GM12864 (cell line): ENCODE data around the gene CRTAC1.

Experiments
- DNase-seq: peaks from one replicate; pipeline ENCODE4 v3.0.0-alpha.2; 2011; ENCODE audit warnings: low read depth
- H3K4me3 ChIP-seq: 2 replicates; pipeline ENCODE4 v1.5.1; 2011; ENCODE audit warnings: mild to moderate bottlenecking, low read depth, low read length, control low read depth
- TF ChIP-seq, protein P1 (sequence below): IDR thresholded peaks from 2 replicates; pipeline ENCODE4 v1.5.1; 2011; ENCODE audit warnings: low read depth, mild to moderate bottlenecking, moderate library complexity, low read length, control low read depth, inconsistent platforms; ENCODE audit errors: missing control alignments

Gene CRTAC1

DNA sequence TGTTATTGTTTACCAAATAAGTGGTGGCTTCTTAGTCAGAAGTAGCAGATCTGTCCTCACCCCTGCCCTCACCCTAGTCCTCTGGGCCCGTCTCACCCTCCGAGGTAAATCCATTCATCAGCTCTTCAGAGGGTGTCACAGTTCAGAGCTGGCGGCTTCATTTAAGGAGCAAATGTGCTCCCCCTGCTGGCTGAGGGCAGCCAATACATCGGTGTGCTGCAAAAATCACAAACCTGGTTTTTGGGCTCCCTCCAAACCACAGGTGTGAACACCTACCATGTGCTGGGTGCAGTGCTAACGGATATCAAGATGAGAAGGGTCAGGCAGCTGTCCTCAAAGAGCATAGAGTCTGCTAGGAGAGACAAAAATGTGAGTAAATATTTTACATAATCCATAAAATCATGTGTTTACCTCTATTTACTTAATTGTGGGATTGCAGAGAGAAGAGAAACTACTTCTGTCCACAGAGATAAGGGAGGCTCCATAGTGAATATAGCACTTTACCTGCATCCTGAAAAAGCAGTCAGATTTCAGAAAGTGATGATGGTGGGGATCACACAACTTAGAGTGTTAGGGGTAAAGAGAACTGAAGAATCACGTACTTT, 15.5 kb upstream of the CRTAC1 start:
- TF ChIP-seq, protein P1, sequence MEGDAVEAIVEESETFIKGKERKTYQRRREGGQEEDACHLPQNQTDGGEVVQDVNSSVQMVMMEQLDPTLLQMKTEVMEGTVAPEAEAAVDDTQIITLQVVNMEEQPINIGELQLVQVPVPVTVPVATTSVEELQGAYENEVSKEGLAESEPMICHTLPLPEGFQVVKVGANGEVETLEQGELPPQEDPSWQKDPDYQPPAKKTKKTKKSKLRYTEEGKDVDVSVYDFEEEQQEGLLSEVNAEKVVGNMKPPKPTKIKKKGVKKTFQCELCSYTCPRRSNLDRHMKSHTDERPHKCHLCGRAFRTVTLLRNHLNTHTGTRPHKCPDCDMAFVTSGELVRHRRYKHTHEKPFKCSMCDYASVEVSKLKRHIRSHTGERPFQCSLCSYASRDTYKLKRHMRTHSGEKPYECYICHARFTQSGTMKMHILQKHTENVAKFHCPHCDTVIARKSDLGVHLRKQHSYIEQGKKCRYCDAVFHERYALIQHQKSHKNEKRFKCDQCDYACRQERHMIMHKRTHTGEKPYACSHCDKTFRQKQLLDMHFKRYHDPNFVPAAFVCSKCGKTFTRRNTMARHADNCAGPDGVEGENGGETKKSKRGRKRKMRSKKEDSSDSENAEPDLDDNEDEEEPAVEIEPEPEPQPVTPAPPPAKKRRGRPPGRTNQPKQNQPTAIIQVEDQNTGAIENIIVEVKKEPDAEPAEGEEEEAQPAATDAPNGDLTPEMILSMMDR = peak; percentile 86
- DNase-seq = peak; percentile 13
- no peak overlapping the region for H3K4me3 ChIP-seq

DNA sequence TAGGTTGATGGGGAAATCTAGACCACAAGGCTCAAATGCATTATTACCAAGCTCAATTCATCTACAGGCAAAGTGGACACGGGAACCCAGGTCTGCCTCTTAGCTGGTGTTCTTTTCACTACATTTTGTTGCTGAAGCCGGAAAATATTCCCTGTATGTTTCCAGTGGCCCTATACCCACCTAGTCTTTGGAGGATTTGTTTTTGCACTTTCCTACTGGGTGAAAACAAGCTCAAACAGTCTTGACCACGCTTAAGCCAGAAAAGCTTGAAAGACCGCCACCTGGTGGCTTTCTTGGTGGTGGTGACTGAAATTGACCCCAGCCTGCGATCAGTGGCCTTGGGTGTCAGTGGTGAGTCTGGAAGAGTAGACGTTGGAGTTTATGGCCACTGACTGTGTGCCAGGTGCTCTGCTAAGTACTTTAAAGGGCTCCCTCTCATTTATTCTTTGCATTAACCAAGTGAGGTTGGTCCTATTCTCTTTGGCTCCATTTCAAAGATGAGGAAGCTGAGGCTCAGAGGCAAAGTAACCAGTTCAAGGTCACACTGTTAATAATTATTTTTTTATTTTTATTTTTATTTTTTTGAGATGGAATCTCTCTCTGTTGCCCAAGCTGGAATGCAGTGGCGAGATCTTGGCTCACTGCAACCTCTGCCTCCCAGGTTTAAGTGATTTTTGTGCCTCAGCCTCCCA, 11.1 kb upstream of the CRTAC1 start:
- DNase-seq = peak; percentile 12
- H3K4me3 ChIP-seq = no peak overlapping the region
- TF ChIP-seq, protein P1 = peak; percentile 84

DNA sequence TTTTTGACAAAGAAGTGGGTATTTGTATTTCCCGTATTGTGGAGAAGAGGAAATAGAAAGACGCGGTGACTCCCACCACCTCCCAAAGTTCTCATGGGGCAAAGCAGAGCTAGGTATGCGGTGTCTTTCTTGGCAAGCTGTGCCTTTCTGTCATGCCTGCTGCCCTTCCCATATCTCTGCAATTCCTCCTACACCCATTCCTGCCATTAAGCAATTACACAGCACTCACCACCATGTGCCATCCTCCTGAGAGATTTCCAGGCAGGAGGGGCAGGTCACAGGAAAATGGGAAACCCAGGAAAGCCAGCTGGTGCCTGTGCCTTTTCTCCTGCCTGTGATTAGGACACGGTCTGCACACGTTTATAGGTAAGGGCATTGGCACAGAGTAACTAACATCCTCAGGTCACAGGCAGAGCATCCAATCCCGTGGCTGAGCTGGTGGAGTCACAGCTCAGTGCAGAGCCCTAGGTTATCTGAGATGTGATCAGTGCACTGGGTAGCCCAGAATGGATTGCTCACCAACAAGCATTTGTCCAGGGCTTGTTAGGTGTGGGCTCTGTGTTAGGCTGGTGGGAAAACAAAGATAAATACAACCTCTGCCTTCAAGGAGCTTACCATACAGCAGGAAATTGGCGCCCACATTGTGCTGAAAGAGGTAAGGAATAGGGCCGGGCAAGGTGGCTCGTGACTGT, 9.4 kb upstream of the CRTAC1 start:
- TF ChIP-seq, protein P1 = no peak
- H3K4me3 ChIP-seq = no peak overlapping the region
- DNase-seq = no peak

DNA sequence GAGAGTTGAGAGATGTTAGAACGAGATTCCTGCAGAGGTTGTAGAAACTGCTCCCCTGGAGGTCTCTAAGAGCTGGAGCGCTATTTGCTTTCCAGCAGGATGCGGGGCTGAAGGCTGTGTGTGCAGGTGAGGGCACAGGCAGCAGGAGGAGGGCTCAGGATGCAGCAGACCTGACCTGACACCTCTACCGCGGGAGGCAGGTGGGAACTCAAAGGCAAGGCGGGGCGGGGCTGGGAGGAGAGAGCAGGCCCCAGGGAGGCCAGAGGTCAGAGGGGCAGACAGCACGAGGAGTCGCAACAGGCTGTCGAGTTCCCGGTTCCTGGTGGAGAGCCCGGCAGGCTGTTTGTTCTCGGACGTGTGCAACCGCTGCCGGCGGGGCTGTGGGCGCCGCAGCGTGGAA, 7.9 kb upstream of the CRTAC1 start:
- TF ChIP-seq, protein P1 = no peak
- DNase-seq = no peak

DNA sequence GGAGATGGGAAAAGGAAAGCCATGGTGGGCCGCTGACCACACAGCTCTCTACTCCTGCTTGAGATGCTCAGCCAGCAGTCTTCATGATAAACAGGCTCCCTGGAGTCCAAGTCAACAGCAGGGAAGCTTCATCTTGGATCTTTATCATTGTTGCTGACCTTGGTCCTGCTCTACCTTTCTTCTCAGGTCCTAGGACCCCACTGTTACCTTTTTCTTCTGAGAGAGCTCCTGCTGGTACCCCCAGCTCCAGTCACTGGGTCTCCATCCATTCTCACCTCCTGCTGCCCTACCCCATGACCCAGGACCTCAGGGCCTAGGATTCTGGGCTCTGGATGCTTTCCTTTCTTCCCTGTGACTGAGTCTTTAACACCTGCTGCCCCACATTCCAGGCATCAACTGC, 5.2 kb upstream of the CRTAC1 start:
- TF ChIP-seq, protein P1 = no peak
- H3K4me3 ChIP-seq = no peak overlapping the region
- no peak for DNase-seq

More for the DNA sequence above, 7.9 kb upstream of the CRTAC1 start:
- no peak overlapping the region for H3K4me3 ChIP-seq

DNA sequence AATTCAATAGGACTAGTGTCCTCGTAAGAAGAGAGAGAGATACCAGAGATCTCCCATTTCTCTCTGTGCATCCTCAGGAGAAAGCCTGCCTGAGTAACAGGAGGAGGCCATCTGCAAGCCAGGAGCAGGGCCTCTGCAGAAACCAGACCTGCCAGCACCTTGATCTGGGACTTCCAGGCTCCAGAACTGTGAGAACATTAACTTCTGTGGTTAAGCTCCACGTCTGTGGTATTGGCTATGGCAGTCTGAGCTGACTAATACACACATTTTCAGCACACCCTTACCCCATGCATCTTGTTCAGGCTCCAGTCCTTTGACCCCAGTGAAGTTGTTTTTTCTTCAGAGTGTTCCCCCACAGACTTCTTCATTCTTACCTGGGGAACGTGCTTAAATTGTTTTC, 3.1 kb upstream of the CRTAC1 start:
- H3K4me3 ChIP-seq = no peak overlapping the region
- no peak for DNase-seq
- TF ChIP-seq, protein P1 = no peak

DNA sequence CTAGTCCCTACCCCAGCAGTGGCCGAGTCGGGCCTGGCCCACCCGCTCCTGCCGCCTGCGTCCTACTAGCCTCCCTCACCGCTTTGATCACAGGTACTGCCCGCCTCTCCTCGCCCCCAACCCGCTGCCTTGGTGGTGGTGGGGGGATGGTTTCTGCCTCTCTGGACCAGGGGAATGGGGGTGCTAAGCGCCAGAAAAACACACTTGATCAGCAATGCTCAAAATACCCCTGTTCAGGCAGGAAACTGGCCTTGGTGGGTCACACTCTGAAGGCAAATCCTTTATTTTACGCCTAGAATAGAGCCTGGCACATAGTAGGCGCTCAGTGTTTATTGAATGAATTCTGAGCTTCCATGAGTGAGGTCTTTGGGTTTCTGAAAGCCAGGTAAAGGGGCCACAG, 1.0 kb upstream of the CRTAC1 start:
- no peak overlapping the region for H3K4me3 ChIP-seq
- TF ChIP-seq, protein P1 = no peak
- DNase-seq = no peak
